K562 treated with DMSO at 1 percent for 12 hours (cell line): ENCODE measurements around the gene TRIM58. TPM values are rescaled to one million over a fixed set of nuclear protein-coding genes. Genes with fewer than 3 reads are reported as not detected.

Source experiments
- total RNA-seq: library from RNA; unstranded; fragments of 300-600 nt; gene quantifications from 2 replicates; pipeline ENCODE4 v1.2.3, GENCODE V29; 2022; ENCODE audit not compliant: insufficient read depth

The TRIM58 gene
- 6.8 and 25.3 TPM in 2 replicates for total RNA-seq

GRCh38 chr1:247857069-247857984, at the start of gene TRIM58:
TSS of gene TRIM58 (plus strand) at chr1:247857187. CDS start at chr1:247857247, 60 bp downstream.

GRCh38 chr1:247824023-247824422, 33.0 kb upstream of the TRIM58 start, which contains the start of gene OR14A16:
TSS of gene OR14A16 (minus strand) at chr1:247824119. CDS start at chr1:247815729, 8,390 bp downstream.

GRCh38 chr1:247841796-247842195, 15.2 kb upstream of the TRIM58 start, which contains the start of gene OR11L1:
TSS of gene OR11L1 (minus strand) at chr1:247841896. CDS start at chr1:247841896, 0 bp downstream.

GRCh38 chr1:247895163-247895637, 38.2 kb downstream of the TRIM58 start, which contains the start of gene OR2W3:
TSS of gene OR2W3 (plus strand) at chr1:247895587. CDS start at chr1:247895587, 0 bp downstream.

GRCh38 chr1:247919952-247920351, 63.0 kb downstream of the TRIM58 start, which contains the start of gene OR2T8:
TSS of gene OR2T8 (plus strand) at chr1:247920252. CDS start at chr1:247921018, 766 bp downstream.

GRCh38 chr1:247924868-247925267, 67.9 kb downstream of the TRIM58 start, which contains the start of gene OR2AJ1:
TSS of gene OR2AJ1 (plus strand) at chr1:247924889. CDS start at chr1:247933769, 8,880 bp downstream.

Other genes starting within 250 kb of the TRIM58 start
- not detected in 2 replicates for gene OR13G1, start 177.4 kb upstream of the TRIM58 start, total RNA-seq
- gene OR6F1, start 140.5 kb upstream of the TRIM58 start, total RNA-seq, result not detected in 2 replicates
- gene OR14K1, start 118.6 kb upstream of the TRIM58 start, total RNA-seq, result not detected in 2 replicates
- gene OR14A2, start 109.0 kb upstream of the TRIM58 start, total RNA-seq, result not detected in 2 replicates
- gene OR1C1, start 96.6 kb upstream of the TRIM58 start, total RNA-seq, result not detected in 2 replicates
- not detected in 2 replicates for gene OR14A16, start 33.1 kb upstream of the TRIM58 start, total RNA-seq
- not detected in 2 replicates for gene OR11L1, start 15.3 kb upstream of the TRIM58 start, total RNA-seq
- 8.5 TPM in 1 of 2 replicates, not detected in the other for gene OR2W3, start 38.4 kb downstream of the TRIM58 start, total RNA-seq
- not detected in 2 replicates for gene OR2T8, start 63.1 kb downstream of the TRIM58 start, total RNA-seq
- gene OR2AJ1, start 67.7 kb downstream of the TRIM58 start, total RNA-seq, result not detected in 2 replicates
- gene OR2L8, start 91.7 kb downstream of the TRIM58 start, total RNA-seq, result not detected in 2 replicates
- gene OR2AK2, start 108.0 kb downstream of the TRIM58 start, total RNA-seq, result not detected in 2 replicates
- not detected in 2 replicates for gene OR2L5, start 156.5 kb downstream of the TRIM58 start, total RNA-seq
- not detected in 2 replicates for gene OR2L2, start 172.9 kb downstream of the TRIM58 start, total RNA-seq
- gene OR2L3, start 189.6 kb downstream of the TRIM58 start, total RNA-seq, result not detected in 2 replicates
- gene OR2L13, start 238.0 kb downstream of the TRIM58 start, total RNA-seq, result not detected in 2 replicates